K562 (cell line): ENCODE results near the gene LMNA. TPM values are rescaled to one million over a fixed set of nuclear protein-coding genes. Genes with fewer than 3 reads are reported as not detected.

ENCODE experiments used
- CREB1 ChIP-seq, 2 experiments: sonication (generic) in 1 of 2; formaldehyde crosslinking in 1 of 2; IDR thresholded peaks; 2 replicates each; pipeline versions ENCODE4 v1.6.1 to v1.8.0; 2012 to 2022; ENCODE audit warnings: inconsistent platforms in 1 of 2, mild to moderate bottlenecking in 1 of 2, missing genetic modification reagents in 1 of 2, moderate library complexity in 1 of 2
- GTF2E2 ChIP-seq: fragments of 200-800 bp; sonication (Bioruptor generic); IDR thresholded peaks from 2 replicates; pipeline ENCODE4 v1.6.1; 2016; ENCODE audit warnings: missing genetic modification characterization, missing compliant biosample characterization
- HSF4 ChIP-seq: fragments of 250-450 bp; sonication (Bioruptor Pico); IDR thresholded peaks from 2 replicates; pipeline ENCODE4 v2.1.2; 2022; ENCODE audit warnings: mild to moderate bottlenecking, moderate library complexity, borderline replicate concordance
- MYC ChIP-seq, 2 experiments: fragments of 250-450 bp in 1 of 2; sonication (Bioruptor Pico) in 1 of 2; IDR thresholded peaks; 2 replicates each; pipeline versions ENCODE4 v1.5.1 to v1.6.1; 2012 to 2021; ENCODE audit warnings: low read depth in 2 of 2, borderline replicate concordance in 1 of 2, improper control_type of control experiment in 1 of 2, low read length in 1 of 2, mild to moderate bottlenecking in 1 of 2, moderate library complexity in 1 of 2
- NFE2L1 ChIP-seq: fragments of 450-650 bp; IDR thresholded peaks from 2 replicates; pipeline ENCODE4 v1.6.1; 2016; ENCODE audit warnings: missing genetic modification characterization, low read depth, mild to moderate bottlenecking, missing compliant biosample characterization, moderate library complexity, borderline replicate concordance
- NONO ChIP-seq, 2 experiments: fragments of 200-400 bp in 1 of 2; fragments of 450-650 bp in 1 of 2; formaldehyde crosslinking in 1 of 2; IDR thresholded peaks; 2 replicates each; pipeline ENCODE4 v1.6.1; 2017; ENCODE audit warnings: low read depth in 2 of 2, mild to moderate bottlenecking in 2 of 2, moderate library complexity in 2 of 2, low read length in 1 of 2
- PHF8 ChIP-seq: fragments of 200-600 bp; sonication (generic); IDR thresholded peaks from 2 replicates; pipeline ENCODE4 v1.6.1; 2012; ENCODE audit warnings: mixed run types, mild to moderate bottlenecking, inconsistent platforms, low read length, moderate library complexity, borderline replicate concordance
- POLR2G ChIP-seq: fragments of 200-400 bp; formaldehyde crosslinking; IDR thresholded peaks from 2 replicates; pipeline ENCODE4 v1.6.1; 2017; ENCODE audit warnings: low read depth, mild to moderate bottlenecking, antibody characterized with exemption, low read length, moderate library complexity
- RBFOX2 ChIP-seq: fragments of 200-400 bp; formaldehyde crosslinking; IDR thresholded peaks from 2 replicates; pipeline ENCODE4 v1.6.1; 2017; ENCODE audit warnings: low read depth, mild to moderate bottlenecking, low read length, moderate library complexity
- REST ChIP-seq, 2 experiments: fragments of 450-650 bp; formaldehyde crosslinking in 1 of 2; IDR thresholded peaks; 2 replicates each; pipeline versions ENCODE4 v1.4.0 to v1.6.1; 2014 to 2020; ENCODE audit warnings: mild to moderate bottlenecking in 2 of 2, borderline replicate concordance in 1 of 2, low read depth in 1 of 2
- SP2 ChIP-seq: IDR thresholded peaks from 2 replicates; pipeline ENCODE4 v1.6.1; 2011; ENCODE audit warnings: mild to moderate bottlenecking, low read depth, low read length, moderate library complexity; ENCODE audit not compliant: poor library complexity, severe bottlenecking; ENCODE audit errors: extremely low read depth
- STAT5A ChIP-seq: IDR thresholded peaks from 2 replicates; pipeline ENCODE4 v1.6.1; 2012; ENCODE audit warnings: low read length, inconsistent platforms, borderline replicate concordance
- ZBTB7A ChIP-seq: IDR thresholded peaks from 2 replicates; pipeline ENCODE4 v1.6.1; 2011; ENCODE audit warnings: low read depth, mild to moderate bottlenecking, low read length, moderate library complexity, borderline replicate concordance; ENCODE audit not compliant: control insufficient read depth
- ZNF512 ChIP-seq: IDR thresholded peaks from 2 replicates; pipeline ENCODE4 v1.6.1; 2016; ENCODE audit warnings: missing genetic modification characterization, missing compliant biosample characterization
- ZNF699 ChIP-seq: fragments of 250-450 bp; sonication (Bioruptor Pico); IDR thresholded peaks from 2 replicates; pipeline ENCODE4 v1.8.0; 2021; ENCODE audit warnings: mild to moderate bottlenecking, moderate library complexity; ENCODE audit not compliant: insufficient replicate concordance
- polyA plus RNA-seq, 8 experiments: library from polyadenylated mRNA; depleted of rRNA in 4 of 8; stranded (reverse) in 5 of 8; unstranded in 3 of 8; fragments of >200 nt; fragmentation: Nextera tagmentation in 2 of 8; fragmentation: Illumina TruSeq in 1 of 8; extraction: Ambion mirVana in 2 of 8; extraction: Trizol in 1 of 8; gene quantifications; 2 replicates each; pipeline versions ENCODE4 v1.2.1 to v1.2.3, GENCODE V29; 2011 to 2014; ENCODE audit warnings: inconsistent platforms in 1 of 8, missing spikeins in 1 of 8
- total RNA-seq, 7 experiments: library from RNA; depleted of rRNA in 6 of 7; stranded (reverse); fragments of >200 nt in 6 of 7; fragmentation: Illumina TruSeq in 2 of 7; extraction: Trizol in 2 of 7; gene quantifications; 2 replicates each; pipeline versions ENCODE4 v1.2.1 to v1.2.3, GENCODE V29; 2011 to 2021; ENCODE audit warnings: low replicate concordance in 1 of 7

LMNA gene
- total and polyA plus RNA-seq, 9 of the 15 experiments (the other 6 are each of a cell fraction or from before 2014, with no cell fraction given), result 1.00 to 347 (median 88.2) TPM

- TF ChIP-seq RBFOX2 (peak; percentile 48; the same call in 1 of the 2 replicates), ZNF512 (no peak), ZBTB7A (peak; percentile 64; the same call in 1 of the 2 replicates), NONO (IDR thresholded peaks at IDR 0.05; ENCODE audit: low read depth in 2 of 2, low read length in 1 of 2) (no peak), GTF2E2 (tag) (no peak), STAT5A (no peak), MYC (IDR thresholded peaks at IDR 0.05; ENCODE audit: low read depth, low read length) (0 out of 2 replicates have a peak, but pooled peaks have one; percentile 28), MYC (CRISPR knock-in tag; IDR thresholded peaks at IDR 0.05; ENCODE audit: borderline replicate concordance, low read depth) (no peak), HSF4 (CRISPR knock-in tag) (no peak), SP2 (peak; percentile 38), POLR2G (peak; percentile 55; the same call in 1 of the 2 replicates), NFE2L1 (no peak), ZNF699 (no peak), CREB1 (IDR thresholded peaks at IDR 0.05) (no peak), CREB1 (CRISPR knock-in tag; IDR thresholded peaks at IDR 0.05) (no peak), PHF8 (peak; percentile 50; the same call in 1 of the 2 replicates), REST (IDR thresholded peaks at IDR 0.05; ENCODE audit: borderline replicate concordance) (no peak), REST (CRISPR knock-in tag; IDR thresholded peaks at IDR 0.05; ENCODE audit: low read depth) (0 out of 2 replicates have a peak, but pooled peaks have one; percentile 49)
Measured at GRCh38 chr1:156160743-156161171, 46.2 kb downstream of the LMNA start (continued).
